SU-DHL-6 (cell line): ENCODE measurements around the gene DCK.
A peak's percentile ranks its signal among the peaks of the same experiment; 100 is the strongest.
"Not testable (repeated sequence)": the region's sequence is repeated elsewhere in the genome, so short reads cannot be mapped to it uniquely, and the experiment has no call there.

ENCODE experiments used
- H2AFZ ChIP-seq: fragments of 200-600 bp; sonication (generic); 2 replicates; pipeline ENCODE4 v1.6.1; 2014; ENCODE audit warnings: low read depth, mild to moderate bottlenecking, moderate library complexity, mixed read lengths, antibody characterized with exemption, low read length; ENCODE audit not compliant: severe bottlenecking
- H3F3A ChIP-seq: fragments of 200-600 bp; shearing (Covaris generic); 2 replicates; pipeline ENCODE4 v1.6.0; 2016; ENCODE audit warnings: antibody characterized with exemption, mild to moderate bottlenecking; ENCODE audit not compliant: insufficient read depth
- H3K27ac ChIP-seq: fragments of 200-600 bp; sonication (generic); 2 replicates; pipeline ENCODE4 v1.5.1; 2016; ENCODE audit warnings: low read depth, mild to moderate bottlenecking, low read length, moderate library complexity, mixed read lengths
- H3K27me3 ChIP-seq: fragments of 200-600 bp; sonication (generic), shearing (Covaris generic); 2 replicates; pipeline ENCODE4 v1.6.0; 2014; ENCODE audit warnings: mild to moderate bottlenecking, low read length
- H3K36me3 ChIP-seq: fragments of 200-600 bp; sonication (generic); 2 replicates; pipeline ENCODE4 v1.6.1; 2014; ENCODE audit warnings: mild to moderate bottlenecking, low read length, mixed read lengths
- H3K4me2 ChIP-seq: fragments of 300-600, 200-600 bp; shearing (Covaris generic), sonication (generic); 2 replicates; pipeline ENCODE4 v1.6.0; 2014; ENCODE audit warnings: low read length, low read depth, mild to moderate bottlenecking; ENCODE audit not compliant: poor library complexity, severe bottlenecking
- H3K4me3 ChIP-seq: fragments of 200-600 bp; sonication (generic); 2 replicates; pipeline ENCODE4 v1.5.1; 2014; ENCODE audit warnings: antibody characterized with exemption, low read length, mild to moderate bottlenecking, mixed read lengths; ENCODE audit not compliant: insufficient read depth, poor library complexity, severe bottlenecking
- H3K79me2 ChIP-seq: fragments of 200-600 bp; sonication (generic); 2 replicates; pipeline ENCODE4 v1.6.1; 2014; ENCODE audit warnings: mild to moderate bottlenecking, low read length, moderate library complexity; ENCODE audit not compliant: insufficient read depth
- H3K9ac ChIP-seq: fragments of 200-600 bp; sonication (generic); 2 replicates; pipeline ENCODE4 v1.7.0; 2014; ENCODE audit warnings: mild to moderate bottlenecking, low read length
- H3K9me2 ChIP-seq: fragments of 200-600 bp; sonication (generic); replicated peaks from 2 replicates; pipeline ENCODE4 v1.6.1; 2014; ENCODE audit warnings: low read length; ENCODE audit not compliant: insufficient read depth
- H3K9me3 ChIP-seq: fragments of 200-600 bp; sonication (generic); 2 replicates; pipeline ENCODE4 v1.6.1; 2014; ENCODE audit warnings: low read length, mixed read lengths; ENCODE audit not compliant: insufficient read depth
- H4K20me1 ChIP-seq: fragments of 200-600 bp; sonication (generic); 2 replicates; pipeline ENCODE4 v1.6.1; 2014; ENCODE audit warnings: low read depth, mild to moderate bottlenecking, antibody characterized with exemption, low read length, moderate library complexity, mixed read lengths
- CTCF ChIP-seq: fragments of 200-600 bp; sonication (generic); IDR thresholded peaks from one replicate; pipeline ENCODE4 v1.5.1; 2017; ENCODE audit warnings: antibody characterized with exemption, mild to moderate bottlenecking, low read length, moderate library complexity; ENCODE audit not compliant: insufficient read depth, poor library complexity, severe bottlenecking
- EZH2phosphoT487 ChIP-seq: fragments of 200-600 bp; sonication (generic), shearing (Covaris generic); conservative IDR thresholded peaks from 2 replicates; pipeline ENCODE4 v1.6.1; 2018; ENCODE audit warnings: mild to moderate bottlenecking, antibody characterized with exemption, low read length, moderate library complexity, mixed read lengths

The DCK gene

DNA sequence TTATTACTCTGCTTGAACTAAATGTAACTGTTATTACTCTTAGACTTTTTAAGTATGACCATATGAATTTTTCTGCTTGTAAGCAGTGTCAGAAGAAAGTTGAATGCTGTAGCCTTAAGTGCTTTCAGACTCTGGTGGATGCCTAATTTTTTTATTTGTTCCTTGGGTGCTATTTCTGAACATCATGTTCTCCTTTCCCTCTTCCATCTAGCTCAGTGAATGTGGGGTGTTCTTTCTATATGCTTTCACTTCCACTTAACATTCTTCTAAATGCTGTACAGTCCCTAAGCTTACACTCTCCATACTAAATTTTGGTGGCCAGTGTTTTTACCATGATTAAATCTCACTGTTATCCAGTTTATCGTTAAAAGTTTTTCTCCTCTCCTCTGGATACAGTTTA, 3.6 kb downstream of the DCK start:
- peak overlapping the region; percentile 94; the same call in 1 of the 2 replicates for H3K27ac ChIP-seq
- no peaks in the 10 kb centered on the region for H3K9me3 ChIP-seq
- peaks cover 79% of the 10 kb centered on the region for H3K79me2 ChIP-seq
- no peak overlapping the region for H2AFZ ChIP-seq
- peak overlapping the region; percentile 94 for H3K4me2 ChIP-seq
- H3K9me2 ChIP-seq = no peaks in the 10 kb centered on the region
- TF ChIP-seq CTCF = no peak
- TF ChIP-seq EZH2phosphoT487 = no peak
- H4K20me1 ChIP-seq = no peaks in the 10 kb centered on the region
- H3K4me3 ChIP-seq = peak overlapping the region; percentile 91
- H3K27me3 ChIP-seq = no peaks in the 10 kb centered on the region
- peaks cover 18% of the 10 kb centered on the region for H3K36me3 ChIP-seq
- H3K9ac ChIP-seq = peak overlapping the region; percentile 86
- peaks cover 30% of the 10 kb centered on the region for H3F3A ChIP-seq

DNA sequence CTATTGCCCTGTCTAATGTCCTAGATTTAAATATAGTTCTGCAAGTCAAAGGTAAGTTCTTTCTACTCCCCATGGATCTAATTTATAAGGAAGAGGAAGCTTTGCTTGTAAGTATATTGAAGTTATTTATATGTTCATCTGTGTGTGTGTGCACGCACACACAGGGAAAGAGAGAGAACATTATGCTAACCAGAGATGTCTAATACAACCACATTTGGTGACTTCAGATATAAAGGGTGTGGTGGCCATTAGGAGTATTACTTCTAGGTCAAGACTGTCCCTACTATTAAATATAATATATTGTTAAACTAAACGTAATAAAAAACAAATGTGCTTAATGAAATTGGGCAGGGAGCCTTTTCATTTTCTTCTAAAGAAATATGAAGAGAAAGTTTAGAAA, 4.1 kb downstream of the DCK start:
- H3K9me2 ChIP-seq = no peaks in the 10 kb centered on the region
- peak overlapping the region; percentile 94 for H3K4me2 ChIP-seq
- H3K9ac ChIP-seq = 0 out of 2 replicates have a peak overlapping the region, but pooled peaks have one; percentile 86
- TF ChIP-seq EZH2phosphoT487 (no peak), CTCF (no peak)
- peaks cover 84% of the 10 kb centered on the region for H3K79me2 ChIP-seq
- H3K27ac ChIP-seq = peak overlapping the region; percentile 94; the same call in 1 of the 2 replicates
- no peaks in the 10 kb centered on the region for H3K27me3 ChIP-seq
- no peak overlapping the region for H2AFZ ChIP-seq
- peaks cover 18% of the 10 kb centered on the region for H3K36me3 ChIP-seq
- peaks cover 25% of the 10 kb centered on the region for H3F3A ChIP-seq
- H3K9me3 ChIP-seq = no peaks in the 10 kb centered on the region
- no peaks in the 10 kb centered on the region for H4K20me1 ChIP-seq
- peak overlapping the region; percentile 22 for H3K4me3 ChIP-seq

GRCh38 chr4:70999639-71000038, 6.2 kb downstream of the DCK start:
- H3K9me3 ChIP-seq, H3K4me2 ChIP-seq, H3K27ac ChIP-seq, H3K27me3 ChIP-seq, H4K20me1 ChIP-seq, H2AFZ ChIP-seq, H3K9me2 ChIP-seq, H3K4me3 ChIP-seq, H3K9ac ChIP-seq: not testable (repeated sequence)
- Histone ChIP-seq H3F3A (peaks cover 13% of the 10 kb centered on the region; the same call in 1 of the 2 replicates), H3K36me3 (peaks cover 18% of the 10 kb centered on the region), H3K79me2 (peaks cover 93% of the 10 kb centered on the region)

- H4K20me1 ChIP-seq, H3K9me3 ChIP-seq, H3K4me2 ChIP-seq, H2AFZ ChIP-seq, H3K9me2 ChIP-seq, H3K4me3 ChIP-seq, H3K9ac ChIP-seq, H3K27ac ChIP-seq, H3K27me3 ChIP-seq, H3F3A ChIP-seq: not testable (repeated sequence)
- peaks cover 91% of the 10 kb centered on the region for H3K79me2 ChIP-seq
- H3K36me3 ChIP-seq = peaks cover 18% of the 10 kb centered on the region
Observed at GRCh38 chr4:71001363-71001762, 7.9 kb downstream of the DCK start.
